H9 (cell line): Measurements from ENCODE around the gene IFNA5. TPM values are rescaled to one million over a fixed set of nuclear protein-coding genes. Genes with fewer than 3 reads are reported as not detected.
A peak's percentile ranks its signal among the peaks of the same experiment; 100 is the strongest.

Experiments used
- DNase-seq: peaks from one replicate; pipeline ENCODE4 v3.0.0-alpha.2; 2017
- H2AFZ ChIP-seq: one replicate; pipeline ENCODE4 v1.6.1; 2013; ENCODE audit warnings: mild to moderate bottlenecking, low read length, control low read depth, moderate library complexity
- H2AK5ac ChIP-seq: 2 replicates; pipeline ENCODE4 v1.6.1; 2013; ENCODE audit warnings: low read length, control low read depth, mixed read lengths; ENCODE audit not compliant: insufficient read length
- H2BK120ac ChIP-seq: one replicate; pipeline ENCODE4 v1.6.1; 2013; ENCODE audit warnings: low read depth, mild to moderate bottlenecking, low read length, control low read depth, inconsistent platforms; ENCODE audit not compliant: poor library complexity, severe bottlenecking
- H2BK12ac ChIP-seq: 2 replicates; pipeline ENCODE4 v1.6.1; 2013; ENCODE audit warnings: low read length, control low read depth, mixed read lengths, low read depth; ENCODE audit not compliant: insufficient read length
- H2BK15ac ChIP-seq: 2 replicates; pipeline ENCODE4 v1.6.1; 2013; ENCODE audit warnings: low read depth, low read length, control low read depth
- H2BK20ac ChIP-seq: one replicate; pipeline ENCODE4 v1.6.1; 2013; ENCODE audit warnings: low read depth, mild to moderate bottlenecking, low read length, control low read depth, inconsistent platforms; ENCODE audit not compliant: poor library complexity, severe bottlenecking
- H2BK5ac ChIP-seq: 2 replicates; pipeline ENCODE4 v1.6.1; 2013; ENCODE audit warnings: low read length, control low read depth, mixed read lengths; ENCODE audit not compliant: insufficient read length
- H3K14ac ChIP-seq: 2 replicates; pipeline ENCODE4 v1.6.1; 2013; ENCODE audit warnings: low read length, control low read depth; ENCODE audit not compliant: insufficient read depth
- H3K18ac ChIP-seq: 2 replicates; pipeline ENCODE4 v1.6.1; 2013; ENCODE audit warnings: low read depth, mild to moderate bottlenecking, mixed read lengths, low read length, control low read depth; ENCODE audit not compliant: insufficient read length
- H3K23ac ChIP-seq: 2 replicates; pipeline ENCODE4 v1.6.1; 2013; ENCODE audit warnings: low read length, control low read depth, mixed read lengths, low read depth; ENCODE audit not compliant: insufficient read length
- H3K23me2 ChIP-seq: 2 replicates; pipeline ENCODE4 v1.6.1; 2013; ENCODE audit warnings: low read depth, mild to moderate bottlenecking, mixed read lengths, low read length, control low read depth; ENCODE audit not compliant: insufficient read length, poor library complexity, severe bottlenecking
- H3K27ac ChIP-seq: 2 replicates; pipeline ENCODE4 v1.5.1; 2013; ENCODE audit warnings: low read length, control low read depth, mixed read lengths, low read depth; ENCODE audit not compliant: insufficient read length
- H3K27me3 ChIP-seq: 2 replicates; pipeline ENCODE4 v1.6.1; 2013; ENCODE audit warnings: low read length, control low read depth, inconsistent platforms; ENCODE audit not compliant: insufficient read depth
- H3K4ac ChIP-seq: 2 replicates; pipeline ENCODE4 v1.6.1; 2013; ENCODE audit warnings: low read depth, mild to moderate bottlenecking, control low read depth, inconsistent platforms, low read length, moderate library complexity
- H3K4me1 ChIP-seq: 2 replicates; pipeline ENCODE4 v1.6.1; 2013; ENCODE audit warnings: low read length, control low read depth, inconsistent platforms; ENCODE audit not compliant: insufficient read depth
- H3K4me2 ChIP-seq: 2 replicates; pipeline ENCODE4 v1.6.1; 2013; ENCODE audit warnings: low read length, control low read depth, mixed read lengths; ENCODE audit not compliant: insufficient read length, insufficient read depth
- H3K56ac ChIP-seq: 2 replicates; pipeline ENCODE4 v1.6.1; 2013; ENCODE audit warnings: low read depth, mild to moderate bottlenecking, mixed read lengths, low read length, control low read depth; ENCODE audit not compliant: insufficient read length
- H3K79me1 ChIP-seq: 2 replicates; pipeline ENCODE4 v1.6.1; 2013; ENCODE audit warnings: low read depth, mild to moderate bottlenecking, moderate library complexity, low read length, control low read depth, inconsistent platforms; ENCODE audit not compliant: insufficient read depth, poor library complexity, severe bottlenecking
- H3K79me2 ChIP-seq: 2 replicates; pipeline ENCODE4 v1.6.1; 2013; ENCODE audit warnings: low read length, control low read depth, inconsistent platforms; ENCODE audit not compliant: insufficient read depth
- H3K9ac ChIP-seq: 2 replicates; pipeline ENCODE4 v1.6.1; 2013; ENCODE audit warnings: low read length, control low read depth, mixed read lengths; ENCODE audit not compliant: insufficient read length; ENCODE audit errors: extremely low read depth
- H3K9me3 ChIP-seq: one replicate; pipeline ENCODE4 v1.6.1; 2013; ENCODE audit warnings: low read depth, low read length, inconsistent platforms; ENCODE audit not compliant: control insufficient read depth
- H3T11ph ChIP-seq: one replicate; pipeline ENCODE4 v1.6.1; 2013; ENCODE audit warnings: mild to moderate bottlenecking, low read length, control low read depth, inconsistent platforms
- H4K20me1 ChIP-seq: one replicate; pipeline ENCODE4 v1.6.1; 2013; ENCODE audit not compliant: control insufficient read depth, insufficient read length, insufficient read depth
- H4K5ac ChIP-seq: 2 replicates; pipeline ENCODE4 v1.6.1; 2013; ENCODE audit warnings: low read depth, mild to moderate bottlenecking, mixed read lengths, low read length, control low read depth; ENCODE audit not compliant: insufficient read length
- H4K8ac ChIP-seq: replicated peaks from 2 replicates; pipeline ENCODE4 v1.6.1; 2013; ENCODE audit warnings: low read length, control low read depth, mixed read lengths, low read depth; ENCODE audit not compliant: insufficient read length
- H4K91ac ChIP-seq: 2 replicates; pipeline ENCODE4 v1.6.1; 2013; ENCODE audit warnings: low read depth, mild to moderate bottlenecking, moderate library complexity, mixed read lengths, low read length, control low read depth; ENCODE audit not compliant: insufficient read length
- H3K27ac Mint-ChIP-seq, 3 experiments: 2 replicates in 2 of 3; 3 replicates in 1 of 3; pipeline ENCODE4 v1.8.0; 2020 to 2021; ENCODE audit warnings: mixed read lengths in 3 of 3, mild to moderate bottlenecking in 1 of 3, moderate library complexity in 1 of 3
- H3K27me3 Mint-ChIP-seq: 2 replicates; pipeline ENCODE4 v1.8.0; 2021; ENCODE audit warnings: low read depth, mild to moderate bottlenecking, moderate library complexity, mixed read lengths
- H3K36me3 Mint-ChIP-seq, 3 experiments: 2 replicates in 2 of 3; 3 replicates in 1 of 3; pipeline ENCODE4 v1.8.0; 2020 to 2021; ENCODE audit warnings: low read depth in 3 of 3, mixed read lengths in 3 of 3; ENCODE audit not compliant: insufficient read depth in 1 of 3
- H3K4me1 Mint-ChIP-seq, 2 experiments: 2 replicates each; pipeline ENCODE4 v1.8.0; 2020; ENCODE audit warnings: mixed read lengths in 2 of 2
- H3K4me3 Mint-ChIP-seq, 2 experiments: 2 replicates in 1 of 2; 3 replicates in 1 of 2; pipeline ENCODE4 v1.8.0; 2020 to 2021; ENCODE audit warnings: mild to moderate bottlenecking in 2 of 2, mixed read lengths in 2 of 2, moderate library complexity in 1 of 2
- H3K9me3 Mint-ChIP-seq, 2 experiments: 2 replicates in 1 of 2; 3 replicates in 1 of 2; pipeline ENCODE4 v1.8.0; 2020; ENCODE audit warnings: mild to moderate bottlenecking in 2 of 2, mixed read lengths in 2 of 2, moderate library complexity in 1 of 2
- CTCF ChIP-seq: fragments of 200-600 bp; sonication (generic); conservative IDR thresholded peaks from 3 replicates; pipeline ENCODE4 v1.8.0; 2021; ENCODE audit warnings: antibody characterized with exemption, mild to moderate bottlenecking
- WGBS: extraction: QIAGEN DNeasy Blood & Tissue Kit; methylation state at CpG from one replicate; pipeline ENCODE4 v1.1.7; 2013; ENCODE audit warnings: missing lambda C conversion rate, low lambda C conversion rate, mixed read lengths; ENCODE audit not compliant: insufficient read length; ENCODE audit errors: extremely low coverage; 5-methylcytosine and 5-hydroxymethylcytosine counted together
- total RNA-seq: library from RNA; stranded (reverse); gene quantifications from 2 replicates; pipeline ENCODE4 v1.2.1, GENCODE V29; 2021

IFNA5 gene
- total RNA-seq, 1 experiment from 2014 or later = not detected

DNA sequence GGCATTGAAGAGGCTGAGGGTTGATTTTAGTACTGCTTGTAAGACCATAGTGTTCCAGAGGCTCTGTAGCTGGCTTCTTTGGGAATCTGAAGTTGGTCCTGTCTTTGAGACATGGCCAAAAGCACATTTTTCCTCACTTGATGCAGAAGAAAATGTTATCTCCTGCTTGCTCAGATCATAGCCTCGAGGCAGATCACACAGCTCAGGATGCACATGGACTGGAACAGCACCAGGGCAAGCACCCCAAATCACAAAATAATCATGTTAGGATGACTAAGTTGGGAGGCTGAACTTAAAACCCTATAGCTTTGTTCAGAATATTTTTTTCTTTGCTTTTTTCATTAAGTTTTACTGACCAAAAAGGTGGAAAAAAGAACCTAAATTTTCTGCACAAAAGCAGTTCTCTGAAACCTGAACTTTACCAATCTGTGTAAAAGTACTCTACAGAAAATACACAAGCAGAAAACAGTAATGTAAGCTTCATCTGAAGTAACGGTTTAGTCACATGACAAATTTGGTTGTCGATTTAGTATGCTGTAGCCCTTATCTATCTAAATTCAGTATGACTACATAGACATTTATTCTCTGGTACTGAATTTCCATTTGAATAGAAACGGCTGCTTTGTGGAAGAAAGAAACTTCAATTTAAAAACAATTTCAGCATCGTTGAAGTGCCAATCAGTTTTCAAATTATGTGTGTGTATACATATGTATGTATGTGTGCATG is 26.7 kb upstream of the IFNA5 start:
- WGBS = no CpG with 5 or more reads among the region's 5 CpGs
- Histone ChIP-seq H2BK12ac (no peak overlapping the region), H2BK20ac (no peak overlapping the region), H3K23ac (no peak overlapping the region), H3K4me1 (peaks cover 4% of the 10 kb centered on the region; the same call in 1 of the 2 replicates), H3K14ac (no peak overlapping the region), H3K4me2 (peak overlapping the region; percentile 39), H3K23me2 (no peaks in the 10 kb centered on the region), H3K27ac (no peak overlapping the region), H2BK5ac (no peak overlapping the region), H2BK15ac (no peak overlapping the region), H4K5ac (no peak overlapping the region), H4K91ac (no peak overlapping the region), H2AK5ac (no peak overlapping the region), H3K9me3 (no peaks in the 10 kb centered on the region), H3K18ac (no peak overlapping the region), H2AFZ (no peak overlapping the region), H2BK120ac (no peak overlapping the region), H3K79me2 (peaks cover 26% of the 10 kb centered on the region; the same call in 1 of the 2 replicates), H3K56ac (no peak overlapping the region), H3K9ac (no peak overlapping the region), H3K27me3 (no peaks in the 10 kb centered on the region), H3K4ac (no peak overlapping the region), H4K20me1 (no peaks in the 10 kb centered on the region), H3K79me1 (no peaks in the 10 kb centered on the region), H3T11ph (no peak overlapping the region), H4K8ac (no peak overlapping the region)
- Mint-ChIP-seq H3K27me3 (peaks cover 2% of the 10 kb centered on the region; the same call in 1 of the 2 replicates), H3K9me3 (no peaks in the 10 kb centered on the region; a peak in 1 of 5 replicates), H3K36me3 (peaks cover 12 to 17% (median 16%) of the 10 kb centered on the region in 3 experiments; a peak in 6 of 7 replicates), H3K27ac (no peak overlapping the region), H3K4me1 (peaks cover 29 to 30% of the 10 kb centered on the region in 2 experiments), H3K4me3 (no peak overlapping the region)
- DNase-seq = no peak
- TF ChIP-seq CTCF = no peak
